Spleen (tissue), 11 donors: ENCODE data around the gene ASIC1. TPM values are rescaled to one million over a fixed set of nuclear protein-coding genes. Genes with fewer than 3 reads are reported as not detected.
"Not testable (repeated sequence)": the region's sequence is repeated elsewhere in the genome, so short reads cannot be mapped to it uniquely, and the experiment has no call there.

Source experiments
- DNase-seq: peaks from one replicate; pipeline ENCODE4 v3.0.0-alpha.2; 2020
- H3K27ac ChIP-seq, 8 donors: fragments of 200-600 bp; sonication (generic) in 7 of 8; 1 replicate in 4 of 8; 2 replicates in 4 of 8; pipeline versions ENCODE4 v1.5.0 to v1.8.0; 2016 to 2021; ENCODE audit warnings: inconsistent platforms in 4 of 8, mild to moderate bottlenecking in 4 of 8, moderate library complexity in 1 of 8
- H3K27me3 ChIP-seq, 7 donors: fragments of 200-600 bp; sonication (generic) in 6 of 7; replicated peaks in 1 of 7; 1 replicate in 4 of 7; 2 replicates in 3 of 7; pipeline versions ENCODE4 v1.5.0 to v1.8.0; 2016 to 2021; ENCODE audit warnings: inconsistent platforms in 3 of 7, mild to moderate bottlenecking in 1 of 7
- H3K36me3 ChIP-seq, 6 donors: fragments of 200-600 bp; sonication (generic) in 5 of 6; 1 replicate in 4 of 6; 2 replicates in 2 of 6; pipeline versions ENCODE4 v1.5.0 to v1.8.0; 2016 to 2021; ENCODE audit warnings: inconsistent platforms in 2 of 6
- H3K4me1 ChIP-seq, 6 donors: fragments of 200-600 bp; sonication (generic) in 5 of 6; 1 replicate in 3 of 6; 2 replicates in 3 of 6; pipeline versions ENCODE4 v1.5.0 to v1.8.0; 2016 to 2021; ENCODE audit warnings: inconsistent platforms in 3 of 6
- H3K4me3 ChIP-seq, 8 donors: fragments of 200-600 bp; sonication (generic) in 7 of 8; 1 replicate in 4 of 8; 2 replicates in 4 of 8; pipeline versions ENCODE4 v1.5.0 to v1.8.0; 2016 to 2021; ENCODE audit warnings: inconsistent platforms in 4 of 8, mild to moderate bottlenecking in 4 of 8, moderate library complexity in 2 of 8
- H3K9me3 ChIP-seq, 8 donors: fragments of 200-600 bp; sonication (generic) in 7 of 8; 1 replicate in 4 of 8; 2 replicates in 4 of 8; pipeline versions ENCODE4 v1.5.0 to v1.8.0; 2016 to 2021; ENCODE audit warnings: inconsistent platforms in 4 of 8
- POLR2A ChIP-seq, 3 donors: fragments of 450-650 bp; IDR thresholded peaks; one replicate each; pipeline ENCODE4 v1.5.1; 2017; ENCODE audit warnings: antibody characterized with exemption in 3 of 3, mild to moderate bottlenecking in 1 of 3
- POLR2AphosphoS5 ChIP-seq, 3 donors: sonication (generic); formaldehyde crosslinking; IDR thresholded peaks; one replicate each; pipeline ENCODE4 v1.5.1; 2017; ENCODE audit warnings: antibody characterized with exemption in 3 of 3
- WGBS, 5 donors: extraction: QIAGEN DNeasy Blood & Tissue Kit in 3 of 5; methylation state at CpG; one replicate each; pipeline versions ENCODE4 v1.1.5 to v1.1.7; 2013 to 2018; 5-methylcytosine and 5-hydroxymethylcytosine counted together
- intact Hi-C: fragments of 100-400 bp; cut with DNase I; formaldehyde crosslinking; loops from one replicate; pipeline ENCODE4 v1.15.0; 2023; ENCODE audit warnings: low total_unique reads
- polyA plus RNA-seq, 3 donors: library from polyadenylated mRNA; stranded (reverse); fragments of 200-250 nt; gene quantifications; one replicate each; pipeline ENCODE4 v1.2.1, GENCODE V29; 2013
- total RNA-seq, 7 donors: library from RNA; depleted of rRNA in 3 of 7; stranded (reverse); fragments of >200 nt in 3 of 7; fragmentation: NEBNext Ultra II Directional in 4 of 7; extraction: Animal tissue kit (Norgen Biotek cat#: 25700) in 4 of 7; gene quantifications; one replicate each; pipeline versions ENCODE4 v1.1.0 to v1.2.1, GENCODE V29; 2016 to 2021
- TF ChIP-seq, protein P1 (sequence below), 11 experiments: fragments of 200-600 bp in 7 of 11; fragments of 450-650 bp in 4 of 11; sonication (generic) in 4 of 11; IDR thresholded peaks in 8 of 11; conservative IDR thresholded peaks in 3 of 11; 1 replicate in 7 of 11; 2 replicates in 4 of 11; pipeline versions ENCODE4 v1.4.0 to v1.8.0; 2016 to 2021; ENCODE audit warnings: antibody characterized with exemption in 11 of 11, inconsistent platforms in 4 of 11, mild to moderate bottlenecking in 1 of 11
- donor health status: healthy with polysubstance abuse.
- donor health status: DM: no; HTN: no; CAD: no; lungs with moderate emphysema.
- donor health status: DM: no; HTN: no; CAD: no.
- donor health status: Bipolar disorder and iron deficiency.
- donor health status: healthy.
- donor health status: DM: no; HTN: no; CAD: no.
- donor health status: DM: yes; HTN: yes; CAD: no.

ASIC1 gene
- total and polyA plus RNA-seq, 10 donors = 0.16 to 1.3 (median 0.35) TPM

DNA sequence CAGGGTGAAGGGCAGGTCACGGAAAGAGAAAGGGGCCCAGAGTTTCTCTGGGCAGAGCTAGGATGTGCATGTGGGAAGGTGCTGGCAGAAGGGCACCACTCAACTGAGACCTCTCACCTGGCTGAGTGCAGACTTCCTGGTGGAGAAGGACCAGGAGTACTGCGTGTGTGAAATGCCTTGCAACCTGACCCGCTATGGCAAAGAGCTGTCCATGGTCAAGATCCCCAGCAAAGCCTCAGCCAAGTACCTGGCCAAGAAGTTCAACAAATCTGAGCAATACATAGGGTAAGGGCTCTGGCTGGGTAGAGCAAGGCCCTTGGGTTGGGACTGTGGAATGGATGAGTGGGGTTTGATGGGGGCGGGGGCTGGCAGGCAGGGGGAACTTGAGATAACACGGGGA, 22.4 kb downstream of the ASIC1 start:
- intact Hi-C loops = no loop called here
- TF ChIP-seq POLR2A (IDR thresholded peaks at IDR 0.05) = no peak
- TF ChIP-seq POLR2AphosphoS5 (IDR thresholded peaks at IDR 0.05) = no peak
- TF ChIP-seq, protein P1, sequence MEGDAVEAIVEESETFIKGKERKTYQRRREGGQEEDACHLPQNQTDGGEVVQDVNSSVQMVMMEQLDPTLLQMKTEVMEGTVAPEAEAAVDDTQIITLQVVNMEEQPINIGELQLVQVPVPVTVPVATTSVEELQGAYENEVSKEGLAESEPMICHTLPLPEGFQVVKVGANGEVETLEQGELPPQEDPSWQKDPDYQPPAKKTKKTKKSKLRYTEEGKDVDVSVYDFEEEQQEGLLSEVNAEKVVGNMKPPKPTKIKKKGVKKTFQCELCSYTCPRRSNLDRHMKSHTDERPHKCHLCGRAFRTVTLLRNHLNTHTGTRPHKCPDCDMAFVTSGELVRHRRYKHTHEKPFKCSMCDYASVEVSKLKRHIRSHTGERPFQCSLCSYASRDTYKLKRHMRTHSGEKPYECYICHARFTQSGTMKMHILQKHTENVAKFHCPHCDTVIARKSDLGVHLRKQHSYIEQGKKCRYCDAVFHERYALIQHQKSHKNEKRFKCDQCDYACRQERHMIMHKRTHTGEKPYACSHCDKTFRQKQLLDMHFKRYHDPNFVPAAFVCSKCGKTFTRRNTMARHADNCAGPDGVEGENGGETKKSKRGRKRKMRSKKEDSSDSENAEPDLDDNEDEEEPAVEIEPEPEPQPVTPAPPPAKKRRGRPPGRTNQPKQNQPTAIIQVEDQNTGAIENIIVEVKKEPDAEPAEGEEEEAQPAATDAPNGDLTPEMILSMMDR (IDR thresholded peaks at IDR 0.05 in 8 of 11, conservative IDR thresholded peaks at IDR 0.05 in 3 of 11) = no peak
- Histone ChIP-seq H3K36me3 (no peaks in the 10 kb centered on the region), H3K4me1 (peaks cover 3 to 25% (median 14%) of the 10 kb centered on the region in 6 donors), H3K27ac (no peak overlapping the region), H3K27me3 (peaks cover 0 to 3% (median 0%) of the 10 kb centered on the region in 7 donors), H3K4me3 (no peak overlapping the region), H3K9me3 (no peaks in the 10 kb centered on the region)
- WGBS, 5 donors = 82 to 92% (median 86%) methylated on average over 5 of the region's 5 CpGs
- peak; percentile 31 for DNase-seq

DNA sequence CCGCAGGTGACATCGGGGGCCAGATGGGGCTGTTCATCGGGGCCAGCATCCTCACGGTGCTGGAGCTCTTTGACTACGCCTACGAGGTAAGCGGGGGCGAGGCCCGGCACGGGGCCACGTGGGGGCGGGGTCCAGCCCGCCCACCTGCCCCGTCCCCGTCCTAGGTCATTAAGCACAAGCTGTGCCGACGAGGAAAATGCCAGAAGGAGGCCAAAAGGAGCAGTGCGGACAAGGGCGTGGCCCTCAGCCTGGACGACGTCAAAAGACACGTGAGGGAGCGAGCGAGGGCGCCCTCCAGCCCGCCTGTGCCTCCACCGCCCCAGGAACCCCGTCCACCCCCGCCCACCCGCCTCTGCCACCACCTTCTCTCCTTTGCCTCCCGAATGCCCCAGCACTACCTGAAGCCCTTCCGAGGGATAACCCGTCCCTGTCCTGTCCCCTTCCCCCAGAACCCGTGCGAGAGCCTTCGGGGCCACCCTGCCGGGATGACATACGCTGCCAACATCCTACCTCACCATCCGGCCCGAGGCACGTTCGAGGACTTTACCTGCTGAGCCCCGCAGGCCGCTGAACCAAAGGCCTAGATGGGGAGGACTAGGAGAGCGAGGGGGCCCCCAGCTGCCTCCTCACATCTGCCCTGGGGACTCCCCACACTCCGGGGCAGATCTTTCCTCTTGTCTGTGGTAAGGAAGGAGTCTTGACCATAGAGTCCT, 23.9 kb downstream of the ASIC1 start:
- H3K9me3 ChIP-seq = no peaks in the 10 kb centered on the region
- no peak overlapping the region for H3K27ac ChIP-seq
- peaks cover 0 to 3% (median 0%) of the 10 kb centered on the region in 7 donors for H3K27me3 ChIP-seq
- peak; percentile 68 for DNase-seq
- WGBS, 5 donors = 61 to 64% (median 61%) methylated on average over 40 to 46 of the region's 46 CpGs
- TF ChIP-seq POLR2AphosphoS5 (IDR thresholded peaks at IDR 0.05) (no peak), POLR2A (IDR thresholded peaks at IDR 0.05) (no peak)
- TF ChIP-seq, protein P1 (IDR thresholded peaks at IDR 0.05 in 8 of 11, conservative IDR thresholded peaks at IDR 0.05 in 3 of 11) = no peak
- peaks cover 0 to 31% (median 17%) of the 10 kb centered on the region in 6 donors for H3K4me1 ChIP-seq
- no peaks in the 10 kb centered on the region for H3K36me3 ChIP-seq
- intact Hi-C loops = no loop called here
- H3K4me3 ChIP-seq = peak overlapping the region in 1 of 8 donors; percentile 13

DNA sequence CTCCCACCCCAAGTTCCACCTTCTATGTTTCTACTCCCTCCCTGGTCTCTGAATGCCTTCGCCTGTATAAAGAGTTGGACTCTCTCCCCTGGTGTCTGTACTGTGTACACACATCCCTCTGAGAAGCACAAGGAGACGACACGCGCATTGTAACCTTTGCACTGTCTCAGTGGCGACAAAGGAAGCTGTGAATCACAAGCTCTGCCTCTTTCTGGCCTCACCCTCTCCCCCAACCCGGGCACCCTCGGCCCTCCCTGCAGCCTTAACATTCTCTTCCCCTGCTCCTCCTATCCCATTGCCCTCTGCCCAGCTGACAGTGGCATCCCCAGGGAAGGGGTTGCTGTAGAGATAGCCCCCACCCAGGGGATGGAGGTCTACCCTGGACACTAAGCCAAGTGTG, 25.2 kb downstream of the ASIC1 start:
- peaks cover 0 to 13% (median 11%) of the 10 kb centered on the region in 6 donors for H3K36me3 ChIP-seq
- intact Hi-C loops = no loop called here
- no peaks in the 10 kb centered on the region for H3K9me3 ChIP-seq
- DNase-seq = peak; percentile 54
- 85 to 93% (median 90%) methylated on average over 7 of the region's 7 CpGs for WGBS, 5 donors
- no peak overlapping the region for H3K27ac ChIP-seq
- H3K4me3 ChIP-seq = no peak overlapping the region
- peaks cover 0 to 3% (median 0%) of the 10 kb centered on the region in 7 donors for H3K27me3 ChIP-seq
- peaks cover 0 to 44% (median 29%) of the 10 kb centered on the region in 6 donors for H3K4me1 ChIP-seq
- TF ChIP-seq, protein P1 (IDR thresholded peaks at IDR 0.05 in 8 of 11, conservative IDR thresholded peaks at IDR 0.05 in 3 of 11) = no peak
- TF ChIP-seq POLR2AphosphoS5 (IDR thresholded peaks at IDR 0.05) = no peak
- TF ChIP-seq POLR2A (IDR thresholded peaks at IDR 0.05) = no peak

DNA sequence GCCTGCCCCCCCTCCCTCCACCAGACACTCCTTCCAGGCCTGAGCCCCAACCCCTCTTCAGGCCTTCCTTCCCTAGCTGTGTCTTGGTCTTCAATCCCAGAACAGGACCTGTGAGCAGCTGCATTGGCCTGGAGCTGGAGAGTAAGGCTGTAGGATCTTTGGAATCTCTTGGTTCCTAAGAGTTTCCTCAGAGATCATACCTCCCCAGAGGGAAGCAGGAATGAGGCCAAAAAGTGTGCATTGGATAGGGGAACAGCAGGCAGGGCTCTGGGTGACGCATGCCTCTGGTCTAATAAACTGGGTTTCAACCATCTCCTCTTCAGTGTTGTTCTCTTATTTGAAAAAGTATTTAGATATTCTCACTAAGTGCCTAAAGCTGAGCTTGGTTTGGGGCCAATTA, 25.9 kb downstream of the ASIC1 start:
- Histone ChIP-seq H3K36me3 (peaks cover 0 to 20% (median 14%) of the 10 kb centered on the region in 6 donors), H3K27ac (peak overlapping the region in 1 of 8 donors; percentile 45), H3K4me3 (no peak overlapping the region), H3K4me1 (peaks cover 0 to 51% (median 35%) of the 10 kb centered on the region in 6 donors), H3K9me3 (no peaks in the 10 kb centered on the region), H3K27me3 (peaks cover 0 to 3% (median 0%) of the 10 kb centered on the region in 7 donors)
- peak; percentile 47 for DNase-seq
- TF ChIP-seq, protein P1 (IDR thresholded peaks at IDR 0.05 in 8 of 11, conservative IDR thresholded peaks at IDR 0.05 in 3 of 11) = no peak
- TF ChIP-seq POLR2AphosphoS5 (IDR thresholded peaks at IDR 0.05) (no peak), POLR2A (IDR thresholded peaks at IDR 0.05) (no peak)
- WGBS, 5 donors = 85 to 97% (median 94%) methylated on average over 1 of the region's 1 CpG
- intact Hi-C loops = no loop called here

DNA sequence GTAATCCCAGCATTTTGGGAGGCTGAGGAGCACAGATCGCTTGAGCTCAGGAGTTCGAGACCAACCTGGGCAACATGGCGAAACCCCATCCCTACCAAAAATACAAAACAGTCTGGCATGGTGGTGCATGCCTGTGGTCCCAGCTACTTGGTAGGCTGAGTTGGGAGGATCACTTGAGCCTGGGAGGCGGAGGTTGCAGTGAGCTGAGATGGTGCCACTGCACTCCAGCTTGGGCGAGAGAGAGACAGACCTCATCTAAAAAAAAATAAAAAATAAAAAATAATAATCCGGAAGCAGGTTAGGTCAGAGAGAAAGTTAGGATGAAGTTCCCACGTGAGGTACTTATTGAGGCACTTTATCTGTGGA, 27.0 kb downstream of the ASIC1 start:
- intact Hi-C loops, H3K27me3 ChIP-seq, H3K9me3 ChIP-seq: not testable (repeated sequence)
- 36 to 42% (median 39%) methylated on average over 7 of the region's 7 CpGs for WGBS, 5 donors
- H3K27ac ChIP-seq = peak overlapping the region; percentile 90 to 99 (median 97)
- H3K4me3 ChIP-seq = peak overlapping the region; percentile 71 to 97 (median 84)
- peak; percentile 29 for DNase-seq
- peaks cover 7 to 59% (median 43%) of the 10 kb centered on the region in 6 donors for H3K4me1 ChIP-seq
- peaks cover 0 to 31% (median 21%) of the 10 kb centered on the region in 6 donors for H3K36me3 ChIP-seq
